Measurements from ENCODE around the gene IMMP1L.

The IMMP1L gene

GRCh38 chr11:31421820-31422219 lies 87.6 kb downstream of the IMMP1L start:
- no peak for TF ChIP-seq CTCF (IDR thresholded peaks at IDR 0.05)
- H3K4me3 ChIP-seq, result no peak overlapping the region
- no peak overlapping the region for H3K27ac ChIP-seq
- no peak for DNase-seq (ENCODE audit: low spot score)

GRCh38 chr11:31419669-31420068 lies 89.8 kb downstream of the IMMP1L start:
- no peak for TF ChIP-seq CTCF (IDR thresholded peaks at IDR 0.05)
- H3K4me3 ChIP-seq, result no peak overlapping the region
- DNase-seq (ENCODE audit: low spot score), result no peak
- no peak overlapping the region for H3K27ac ChIP-seq

GRCh38 chr11:31419138-31419537 lies 90.3 kb downstream of the IMMP1L start:
- no peak for TF ChIP-seq CTCF (IDR thresholded peaks at IDR 0.05)
- no peak overlapping the region for H3K27ac ChIP-seq
- H3K4me3 ChIP-seq, result no peak overlapping the region
- no peak for DNase-seq (ENCODE audit: low spot score)

- TF ChIP-seq CTCF (IDR thresholded peaks at IDR 0.05), result no peak
- no peak for DNase-seq (ENCODE audit: low spot score)
- no peak overlapping the region for H3K4me3 ChIP-seq
- no peak overlapping the region for H3K27ac ChIP-seq
Observed at GRCh38 chr11:31417816-31418215, 91.6 kb downstream of the IMMP1L start.

GRCh38 chr11:31417357-31417756 lies 92.1 kb downstream of the IMMP1L start:
- TF ChIP-seq CTCF (IDR thresholded peaks at IDR 0.05), result no peak
- H3K4me3 ChIP-seq, result no peak overlapping the region
- H3K27ac ChIP-seq, result no peak overlapping the region
- no peak for DNase-seq (ENCODE audit: low spot score)

- Histone ChIP-seq H3K27ac (no peak overlapping the region), H3K4me3 (no peak overlapping the region)
- TF ChIP-seq CTCF (IDR thresholded peaks at IDR 0.05), result no peak
- DNase-seq (ENCODE audit: low spot score), result no peak
Observed at GRCh38 chr11:31415435-31415834, 94.0 kb downstream of the IMMP1L start.

- Histone ChIP-seq H3K27ac (no peak overlapping the region), H3K4me3 (no peak overlapping the region)
- no peak for TF ChIP-seq CTCF (IDR thresholded peaks at IDR 0.05)
- no peak for DNase-seq (ENCODE audit: low spot score)
Observed at GRCh38 chr11:31414338-31414737, 95.1 kb downstream of the IMMP1L start.

Measured in coronary artery (tissue), 2 donors.